GM12892 (cell line): ENCODE results near the gene PRDX4.
A peak's percentile ranks its signal among the peaks of the same experiment; 100 is the strongest.
"Not testable (repeated sequence)": the region's sequence is repeated elsewhere in the genome, so short reads cannot be mapped to it uniquely, and the experiment has no call there.

Experiments
- DNase-seq: peaks from one replicate; pipeline ENCODE4 v3.0.0; 2011; ENCODE audit not compliant: insufficient read length
- FAIRE-seq: peaks from 2 replicates; lab custom pipeline; 2011; peaks lifted over from hg19 to GRCh38; lab: Jason Lieb, UNC
- POLR2A ChIP-seq: IDR thresholded peaks from 2 replicates; pipeline ENCODE4 v1.6.1; 2011; ENCODE audit warnings: low read depth, low read length, control low read depth
- POLR2AphosphoS5 ChIP-seq: IDR thresholded peaks from 2 replicates; pipeline ENCODE4 v1.6.1; 2011; ENCODE audit warnings: low read depth, low read length, control low read depth
- TAF1 ChIP-seq: IDR thresholded peaks from 2 replicates; pipeline ENCODE4 v1.6.1; 2011; ENCODE audit warnings: low read depth, mild to moderate bottlenecking, control low read depth, low read length, borderline replicate concordance

Gene PRDX4

GRCh38 chrX:23656684-23657083 is 10.6 kb upstream of the PRDX4 start:
- TF ChIP-seq POLR2AphosphoS5 (no peak), TAF1 (no peak), POLR2A (no peak)
- no peak for DNase-seq
- FAIRE-seq = no peak

GRCh38 chrX:23659339-23659738 is 8.0 kb upstream of the PRDX4 start:
- no peak for DNase-seq
- TF ChIP-seq TAF1 = no peak
- no peak for TF ChIP-seq POLR2A
- TF ChIP-seq POLR2AphosphoS5 = no peak
- no peak for FAIRE-seq

- not testable (repeated sequence) for FAIRE-seq, DNase-seq
Measured at GRCh38 chrX:23660083-23660765, 7.1 kb upstream of the PRDX4 start.

- TF ChIP-seq TAF1 = no peak
- no peak for TF ChIP-seq POLR2A
- TF ChIP-seq POLR2AphosphoS5 = no peak
- DNase-seq = no peak
- FAIRE-seq = no peak
Measured at GRCh38 chrX:23660766-23661132, 6.5 kb upstream of the PRDX4 start.

GRCh38 chrX:23661671-23662070 is 5.6 kb upstream of the PRDX4 start:
- TF ChIP-seq TAF1 (no peak), POLR2AphosphoS5 (no peak), POLR2A (no peak)
- FAIRE-seq = no peak
- no peak for DNase-seq

GRCh38 chrX:23662187-23662586 is 5.1 kb upstream of the PRDX4 start:
- no peak for FAIRE-seq
- DNase-seq = no peak
- TF ChIP-seq TAF1 (no peak), POLR2AphosphoS5 (no peak), POLR2A (no peak)

- FAIRE-seq = peak; percentile 67
Measured at GRCh38 chrX:23662853-23663252, 4.4 kb upstream of the PRDX4 start.

GRCh38 chrX:23664496-23664895 is 2.8 kb upstream of the PRDX4 start:
- no peak for TF ChIP-seq TAF1
- no peak for TF ChIP-seq POLR2AphosphoS5
- TF ChIP-seq POLR2A = no peak
- no peak for FAIRE-seq
- no peak for DNase-seq

More at GRCh38 chrX:23662853-23663252, 4.4 kb upstream of the PRDX4 start:
- no peak for TF ChIP-seq TAF1
- TF ChIP-seq POLR2A = no peak
- TF ChIP-seq POLR2AphosphoS5 = no peak
- no peak for DNase-seq

- FAIRE-seq = no peak
- DNase-seq = no peak
- TF ChIP-seq POLR2A (no peak), POLR2AphosphoS5 (no peak), TAF1 (no peak)
Measured at GRCh38 chrX:23666282-23666681, 1.0 kb upstream of the PRDX4 start.

- FAIRE-seq (peak; percentile 63), DNase-seq (no peak)
- TF ChIP-seq TAF1 (no peak), POLR2AphosphoS5 (no peak), POLR2A (0 out of 2 replicates have a peak, but pooled peaks have one; percentile 22)
Measured at GRCh38 chrX:23668335-23668734, 1.0 kb downstream of the PRDX4 start.

- no peak for DNase-seq
- TF ChIP-seq POLR2AphosphoS5 (no peak), TAF1 (no peak), POLR2A (no peak)
- FAIRE-seq = peak; percentile 46
Measured at GRCh38 chrX:23670528-23670927, 3.2 kb downstream of the PRDX4 start.

- no peak for FAIRE-seq
- TF ChIP-seq POLR2AphosphoS5 (no peak), POLR2A (no peak), TAF1 (no peak)
- DNase-seq = no peak
Measured at GRCh38 chrX:23673108-23673507, 5.8 kb downstream of the PRDX4 start.

GRCh38 chrX:23676486-23676885 is 9.2 kb downstream of the PRDX4 start:
- FAIRE-seq = not testable (repeated sequence)

GRCh38 chrX:23692166-23692565 is 24.9 kb downstream of the PRDX4 start:
- DNase-seq = no peak
- FAIRE-seq = no peak
- no peak for TF ChIP-seq TAF1
- TF ChIP-seq POLR2A = no peak
- TF ChIP-seq POLR2AphosphoS5 = no peak

More at GRCh38 chrX:23676486-23676885, 9.2 kb downstream of the PRDX4 start:
- not testable (repeated sequence) for DNase-seq
